Stimulated activated CD8-positive, alpha-beta memory T cell treated with anti-CD3 and anti-CD28 coated beads, Interleukin-2, amount 100 ng/mL, for 1 hour (primary cell): Measurements from ENCODE around the gene PRRX2.

Experiments
- DNase-seq, 2 donors: peaks; one replicate each; pipeline ENCODE4 v3.0.0-alpha.2; 2020; ENCODE audit warnings: low read depth in 2 of 2

The PRRX2 gene

DNA sequence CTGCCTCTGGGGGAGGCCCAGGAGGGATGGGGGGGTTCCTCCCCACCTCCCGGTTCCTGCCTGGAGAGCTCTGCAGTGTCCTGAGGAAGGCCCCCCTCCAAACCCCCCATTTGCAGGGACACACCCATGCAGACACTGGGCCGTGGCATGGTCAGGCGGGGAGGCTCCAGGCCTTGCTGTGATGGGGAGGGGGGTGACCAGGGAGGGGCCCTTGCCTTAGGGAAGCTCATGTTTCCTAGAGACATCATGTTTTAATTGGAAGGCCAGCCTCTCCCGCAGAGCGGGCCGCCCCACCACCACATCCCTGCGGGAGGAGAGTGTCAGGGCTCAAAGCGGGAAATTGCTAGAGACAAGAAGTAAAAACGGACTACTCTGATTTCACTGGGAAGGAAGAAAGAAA lies 12.0 kb downstream of the PRRX2 start:
- DNase-seq = no peak

DNA sequence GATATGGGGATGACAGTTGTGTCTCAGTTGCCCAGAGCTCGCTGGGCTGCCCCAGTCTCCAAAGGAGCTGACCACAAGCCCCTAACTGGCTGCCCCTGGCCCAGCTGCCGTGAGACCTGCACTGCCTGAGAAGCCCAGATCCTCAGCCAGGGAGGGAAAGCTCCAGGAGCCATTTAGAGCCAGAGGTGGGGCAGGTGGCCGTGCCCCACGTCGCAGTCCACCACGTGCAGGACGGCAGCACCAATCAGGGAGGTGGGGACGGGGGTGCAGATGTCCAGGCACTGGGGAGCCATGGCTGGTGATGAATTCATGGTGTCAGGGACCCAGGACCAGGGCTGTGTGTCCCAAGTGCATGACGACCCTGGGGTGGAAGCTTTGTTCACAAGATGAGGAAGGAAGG lies 13.4 kb downstream of the PRRX2 start:
- DNase-seq = no peak

DNA sequence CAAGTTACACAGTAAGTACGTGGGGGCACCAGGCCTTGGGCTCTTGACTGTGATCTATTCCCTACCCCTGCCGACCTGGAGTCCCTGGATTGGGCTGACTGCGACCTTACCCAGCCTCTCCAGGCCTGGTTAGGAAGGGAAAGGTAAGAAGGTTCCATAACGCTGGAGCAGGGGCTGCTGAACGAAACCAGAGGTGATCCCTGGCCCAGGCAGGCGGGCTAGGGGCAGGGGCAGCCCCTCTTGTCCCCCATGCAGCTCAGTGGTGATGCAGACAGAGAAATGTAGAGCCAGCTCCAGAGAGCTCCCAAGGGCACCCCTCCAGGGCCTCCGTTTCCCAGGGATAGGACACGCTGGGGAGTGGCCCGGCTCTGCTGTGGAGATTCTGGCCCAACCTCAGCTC lies 14.1 kb downstream of the PRRX2 start:
- DNase-seq = no peak

DNA sequence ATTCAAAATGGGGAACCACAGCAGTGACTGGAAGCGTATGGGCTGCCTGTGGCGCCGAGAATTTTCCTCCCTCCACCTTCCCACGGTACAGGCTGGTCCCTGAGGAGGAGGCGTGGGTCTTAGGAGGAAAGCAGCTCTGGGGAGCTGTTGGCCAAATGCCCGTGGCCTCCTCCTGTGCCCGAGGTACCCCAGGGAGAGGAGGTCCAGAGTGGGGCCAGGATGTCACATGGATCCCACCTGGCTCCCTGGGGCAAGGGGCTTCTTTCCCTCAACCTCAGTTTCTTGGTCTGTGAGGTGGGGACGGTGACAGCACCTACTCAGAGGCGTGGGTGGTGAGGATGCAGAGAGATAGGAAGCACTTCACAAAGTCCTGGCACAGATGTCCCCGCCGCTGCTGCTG lies 16.5 kb downstream of the PRRX2 start:
- DNase-seq = no peak

DNA sequence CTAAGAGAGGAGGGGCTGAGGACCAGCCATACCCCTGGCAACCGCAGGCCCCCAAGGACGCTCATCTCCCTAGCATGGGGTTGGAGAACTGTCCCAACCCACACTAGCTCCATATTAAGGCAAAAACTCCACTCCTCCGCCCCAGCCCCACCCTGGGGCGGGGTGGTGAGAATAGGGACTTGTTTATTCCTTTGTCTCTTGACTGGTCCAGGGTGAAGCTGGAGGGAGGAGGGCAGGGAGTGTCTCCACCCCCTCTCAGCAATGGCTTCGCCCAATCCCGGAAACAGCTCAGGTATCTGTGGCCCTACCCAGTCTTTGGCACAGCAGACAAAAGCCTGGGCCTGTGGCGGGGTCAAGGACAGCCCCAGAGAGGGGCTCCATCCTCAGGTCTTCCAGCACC lies 16.9 kb downstream of the PRRX2 start:
- no peak for DNase-seq

DNA sequence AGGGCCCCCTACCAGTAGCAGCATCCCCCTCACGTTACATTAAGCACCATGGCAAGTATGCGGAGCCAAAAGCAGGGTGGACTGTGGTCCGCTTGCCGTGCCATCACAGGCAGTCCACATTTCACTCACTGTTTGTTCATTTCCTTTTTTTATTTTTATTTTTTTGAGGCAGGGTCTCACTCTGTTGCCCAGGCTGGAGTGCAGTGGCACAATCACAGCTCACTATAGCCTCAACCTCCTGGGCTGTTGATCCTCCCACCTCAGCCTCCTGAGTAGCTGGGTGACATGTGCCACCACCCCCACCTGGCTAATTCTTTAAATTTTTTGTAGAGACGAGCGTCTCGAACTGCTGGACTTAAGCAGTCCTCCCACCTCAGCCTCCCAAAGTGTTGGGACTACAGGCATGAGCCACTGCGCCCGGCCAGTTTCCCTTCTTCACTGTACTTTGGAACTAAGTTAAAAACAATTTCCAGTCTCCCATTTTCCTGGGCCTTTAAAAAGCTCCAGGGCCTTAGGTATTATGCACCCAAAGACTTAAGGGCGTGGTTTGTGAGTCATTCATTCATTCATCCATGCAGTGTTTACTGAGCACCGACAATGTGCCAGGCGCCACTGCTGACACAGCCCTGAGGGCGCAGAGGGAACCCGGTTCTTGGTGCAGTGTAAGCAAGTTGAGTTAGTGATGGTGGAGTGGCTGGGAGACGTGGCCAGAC lies 19.9 kb downstream of the PRRX2 start:
- no peak for DNase-seq

DNA sequence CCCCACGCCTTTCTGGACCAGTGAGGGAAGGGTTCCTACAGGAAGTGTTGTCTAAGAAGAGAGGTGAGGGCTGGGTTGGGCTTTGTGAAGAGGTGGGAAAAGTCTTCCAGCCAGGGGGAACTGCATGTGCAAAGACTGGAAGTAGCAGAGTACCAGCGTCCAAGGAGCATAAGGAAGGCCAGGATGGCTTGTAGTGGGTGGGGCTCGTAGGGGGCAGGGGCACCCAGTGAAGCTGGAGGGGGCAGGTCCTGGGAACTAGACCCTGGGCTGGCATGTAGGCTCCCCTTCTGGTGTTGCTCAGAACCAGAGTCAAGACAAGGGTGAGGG lies 20.4 kb downstream of the PRRX2 start:
- no peak for DNase-seq

DNA sequence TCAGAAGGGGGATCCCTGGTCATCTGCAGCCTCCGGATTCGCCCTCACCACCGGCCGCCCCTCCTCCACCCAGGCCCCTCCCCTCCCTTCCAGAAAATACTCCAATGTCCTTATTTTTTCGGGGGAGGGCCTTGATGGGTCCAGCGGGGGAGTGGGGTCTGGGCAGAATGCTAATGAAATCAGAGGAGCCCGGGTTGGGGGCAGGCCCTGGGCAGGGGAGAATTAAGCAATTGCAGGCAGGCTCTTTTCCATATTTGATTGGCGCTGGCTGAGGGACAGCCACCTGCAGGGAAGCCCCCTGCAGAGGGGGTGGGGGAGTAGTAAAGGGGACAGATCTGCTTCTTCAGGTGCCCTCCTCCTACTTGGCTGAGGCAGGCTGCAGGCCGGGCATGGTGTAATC lies 21.3 kb downstream of the PRRX2 start:
- no peak for DNase-seq

DNA sequence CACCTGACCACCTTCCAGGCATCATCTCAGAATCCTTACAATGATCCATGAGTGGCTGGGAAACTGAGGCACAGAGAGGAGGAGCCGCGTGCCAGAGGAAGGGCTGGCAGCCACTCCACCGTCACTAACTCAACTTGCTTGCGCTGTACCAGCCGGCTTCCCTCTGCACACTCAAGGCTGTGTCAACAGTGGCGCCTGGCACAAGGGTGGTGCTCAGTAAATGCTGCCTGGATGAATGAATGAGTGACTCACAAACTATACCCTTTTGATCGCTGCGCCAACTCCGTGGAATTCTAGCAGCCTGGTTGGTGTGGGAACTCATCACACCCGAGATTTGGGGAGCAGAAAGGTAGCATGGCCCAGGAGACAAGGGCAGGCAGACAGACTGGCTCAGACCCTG lies 21.9 kb downstream of the PRRX2 start:
- no peak for DNase-seq

DNA sequence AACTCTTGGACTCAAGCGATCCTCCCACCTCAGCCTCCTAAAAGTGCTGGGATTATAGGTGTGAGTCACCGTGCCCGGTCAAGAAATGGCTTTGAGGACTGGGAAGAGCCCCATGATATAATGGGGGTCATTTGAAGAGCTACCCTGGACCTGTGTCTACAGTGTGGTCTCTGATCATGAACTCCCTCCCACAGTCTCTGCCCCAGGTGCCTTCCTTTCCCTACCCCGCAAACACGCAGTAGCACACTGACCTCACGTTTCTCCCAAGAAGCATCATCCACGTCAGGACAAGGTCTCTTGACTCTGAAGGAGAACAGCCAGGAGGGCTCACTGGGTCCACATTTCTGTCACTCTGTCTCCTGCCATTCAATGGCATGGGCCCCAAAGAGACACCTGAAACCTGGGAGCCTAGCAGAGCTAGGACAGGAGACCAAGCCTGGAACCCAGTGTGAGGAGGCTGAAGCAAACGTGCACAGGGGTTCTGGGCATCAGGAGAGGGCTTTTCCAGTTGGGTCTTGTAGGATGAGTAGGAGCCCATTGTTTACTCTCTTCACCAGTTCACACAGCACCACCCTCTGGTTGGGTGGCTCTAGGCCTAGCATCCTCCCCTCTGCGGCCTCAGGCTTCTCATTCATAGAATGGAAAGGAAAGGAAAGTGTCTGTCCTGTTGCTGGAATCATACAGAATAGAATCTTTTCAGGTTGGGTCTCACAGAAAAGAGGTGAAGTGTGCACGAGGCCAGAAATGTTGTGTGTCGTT lies 23.0 kb downstream of the PRRX2 start:
- no peak for DNase-seq

DNA sequence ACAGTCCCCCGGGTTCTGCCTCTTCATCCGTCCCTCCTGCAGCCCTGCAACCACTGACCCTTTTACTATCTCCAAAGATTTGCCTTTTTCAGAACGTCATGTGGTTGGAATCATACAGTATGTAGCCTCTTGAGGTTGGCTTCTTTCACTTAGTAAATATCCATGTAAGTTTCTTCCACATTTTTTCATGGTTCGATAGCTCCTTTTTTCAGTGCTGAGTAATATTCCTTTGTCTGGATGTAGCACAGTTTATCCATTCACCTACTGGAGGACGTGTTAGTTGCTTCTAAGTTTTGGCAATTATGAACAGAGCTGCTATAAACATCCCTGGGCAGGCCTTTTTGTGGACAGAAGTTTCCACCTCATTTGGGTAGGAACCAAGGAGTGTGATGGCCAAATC lies 27.1 kb downstream of the PRRX2 start:
- DNase-seq = no peak

DNA sequence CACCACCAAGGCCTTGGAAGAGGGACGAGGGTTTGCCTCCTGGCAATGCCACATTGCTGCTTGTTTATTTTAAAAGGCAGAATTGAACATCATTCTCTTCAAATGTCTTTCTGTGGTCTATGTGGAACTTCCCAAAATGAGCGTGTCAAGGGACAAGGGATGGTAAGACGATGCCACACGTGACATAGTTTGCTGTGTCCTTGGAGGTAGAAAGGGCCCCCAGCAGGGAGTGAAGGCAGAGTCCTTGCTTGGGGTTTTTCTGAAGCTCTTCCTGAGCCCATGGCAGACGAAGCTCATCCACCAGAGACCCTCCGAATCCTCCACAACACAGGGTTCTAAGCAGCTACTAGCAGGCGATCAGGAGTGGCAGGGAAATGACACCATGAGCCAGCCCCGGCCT lies 28.3 kb downstream of the PRRX2 start:
- DNase-seq = no peak

DNA sequence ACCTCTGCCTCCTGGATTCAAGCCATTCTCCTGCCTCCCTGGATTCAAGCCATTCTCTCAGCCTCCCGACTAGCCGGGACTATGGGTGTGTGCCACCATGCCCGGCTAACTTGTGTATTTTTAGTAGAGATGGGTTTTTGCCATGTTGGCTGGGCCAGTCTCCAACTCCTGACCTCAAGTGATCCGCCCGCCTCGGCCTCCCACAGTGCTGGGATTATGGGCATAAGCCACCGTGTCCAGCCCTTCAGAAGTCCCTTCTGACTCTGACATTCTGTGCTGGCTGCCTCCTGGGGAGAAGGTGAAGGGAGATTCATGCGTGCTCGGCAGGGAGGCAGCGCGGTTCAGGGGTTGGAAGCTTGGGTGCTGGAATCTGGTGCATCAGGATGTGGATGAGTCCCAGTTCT lies 28.8 kb downstream of the PRRX2 start:
- DNase-seq = no peak

DNA sequence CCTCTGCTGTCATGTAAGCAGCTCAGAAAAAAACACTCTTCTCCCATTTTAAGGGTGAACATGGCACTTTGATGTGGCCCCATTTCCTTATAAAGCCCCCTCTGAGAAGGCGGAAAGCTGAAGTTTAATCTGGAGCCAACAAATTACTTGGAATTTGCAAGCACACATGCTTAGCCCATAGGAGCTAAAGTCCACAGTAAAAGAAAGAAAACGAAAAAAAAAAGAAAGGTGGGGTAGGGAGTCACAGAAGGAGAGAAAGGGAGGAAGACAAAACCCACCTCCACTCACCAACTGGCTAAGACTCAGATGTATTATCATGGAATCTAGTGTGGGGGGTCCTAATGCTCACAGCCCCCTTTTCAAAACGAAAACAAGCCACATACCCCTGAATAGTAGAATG lies 30.4 kb downstream of the PRRX2 start:
- DNase-seq = no peak

DNA sequence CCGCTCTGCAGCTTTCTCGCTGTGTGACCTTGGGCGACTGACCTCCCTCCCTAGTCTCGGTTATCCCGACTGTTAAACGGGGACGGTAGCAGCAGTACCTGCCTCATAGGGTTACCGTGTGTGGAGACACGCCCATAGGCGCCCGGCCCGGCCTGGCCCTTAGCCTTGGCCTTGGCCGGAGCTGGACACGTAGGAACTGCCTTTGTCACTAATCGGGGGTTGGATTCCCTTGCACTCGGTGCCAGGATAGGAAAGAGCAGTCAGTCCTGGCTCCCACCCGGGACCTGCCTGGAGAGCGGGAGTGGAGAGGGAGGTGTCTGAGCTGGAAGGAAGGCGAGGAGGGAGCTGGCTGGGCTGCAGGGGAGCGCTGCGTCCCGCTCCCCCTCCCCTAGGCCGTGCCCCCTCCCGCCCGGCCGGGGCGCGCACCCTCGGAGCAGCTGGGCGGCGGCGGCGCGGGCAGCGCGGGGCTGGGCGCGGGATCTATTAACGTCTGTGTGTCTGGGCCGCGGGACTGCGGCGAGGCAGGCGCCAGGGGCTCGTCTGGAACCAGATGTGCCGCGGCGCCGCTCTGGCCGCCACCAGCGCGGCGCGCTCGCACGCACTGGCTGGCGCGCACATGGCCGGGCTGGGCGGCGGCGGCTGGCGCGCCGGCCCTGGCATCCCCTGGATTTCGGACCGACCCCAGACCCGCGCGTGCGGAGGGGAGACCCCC lies 31.7 kb downstream of the PRRX2 start:
- no peak for DNase-seq

DNA sequence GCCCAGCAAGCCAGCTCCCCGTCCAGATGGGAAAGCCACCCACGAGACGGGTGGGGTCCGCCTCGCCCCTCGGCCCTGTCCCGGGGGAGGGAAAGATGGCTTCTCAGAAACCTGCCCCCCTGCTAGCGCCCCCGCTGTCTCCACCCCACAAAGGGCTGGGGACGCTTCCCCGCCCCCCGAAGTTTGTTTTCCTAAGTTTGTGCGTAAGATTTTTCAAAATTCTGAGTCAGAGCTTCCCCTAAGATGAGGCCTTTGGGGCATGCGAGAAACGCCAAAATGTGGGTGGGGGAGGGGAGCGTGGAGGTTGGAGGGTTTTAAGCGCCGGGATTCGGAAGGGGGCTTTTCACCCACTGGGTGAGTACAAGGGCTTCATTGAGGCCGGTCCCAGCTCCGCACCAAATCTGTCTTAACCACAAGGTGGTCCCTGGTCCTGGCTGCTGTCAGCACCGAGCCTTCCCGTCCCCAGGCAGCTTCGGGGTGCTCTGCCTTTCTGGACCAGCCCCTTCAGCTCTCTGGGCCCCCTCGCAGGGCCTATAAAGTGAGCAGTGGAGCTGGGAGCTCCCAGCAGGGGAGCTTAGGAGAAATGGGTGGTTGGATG lies 32.3 kb downstream of the PRRX2 start:
- DNase-seq = no peak

DNA sequence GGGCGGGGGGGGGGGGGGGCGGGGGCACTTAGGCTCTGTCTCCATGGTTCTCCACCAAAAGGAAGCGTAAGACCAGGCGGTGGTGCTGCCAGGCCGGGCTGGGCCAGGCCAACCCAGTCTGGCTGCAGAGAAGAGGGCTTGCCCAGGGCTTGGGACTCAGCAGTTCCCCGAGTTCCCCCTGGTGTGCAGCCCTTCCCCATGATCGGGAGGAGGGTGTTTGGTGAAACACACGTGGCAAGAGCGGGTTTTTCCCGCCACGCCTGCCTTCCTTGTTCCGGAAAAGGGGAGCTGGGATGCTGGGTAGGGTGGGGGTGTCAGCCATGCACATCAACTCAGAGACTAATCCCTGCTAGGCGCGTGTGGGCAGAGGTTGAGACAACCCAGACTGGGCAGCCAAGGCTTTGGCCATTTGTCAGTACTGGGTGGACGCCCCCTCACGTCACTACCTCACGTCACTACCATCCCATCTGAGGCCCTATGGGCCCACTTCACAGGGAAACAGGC lies 32.9 kb downstream of the PRRX2 start:
- DNase-seq = no peak

DNA sequence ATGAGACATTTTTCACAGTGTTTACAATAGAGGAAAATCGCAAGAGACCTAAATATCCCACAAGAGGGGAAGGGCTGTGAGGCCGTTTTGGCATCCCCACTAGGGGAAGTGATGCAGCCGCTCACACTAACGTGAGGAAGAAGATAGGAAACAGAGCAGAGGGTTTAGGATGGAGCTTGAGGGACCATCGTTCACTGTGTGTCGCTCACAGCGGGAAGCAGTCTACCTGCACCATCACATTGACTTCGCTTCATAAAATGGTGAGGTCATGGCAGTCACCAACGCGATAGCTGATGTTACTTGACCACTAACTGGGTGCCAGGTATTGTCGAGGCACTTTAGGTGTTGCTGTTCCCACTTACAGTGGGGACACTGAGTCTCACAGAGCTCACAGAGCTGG lies 35.6 kb downstream of the PRRX2 start:
- DNase-seq = no peak

DNA sequence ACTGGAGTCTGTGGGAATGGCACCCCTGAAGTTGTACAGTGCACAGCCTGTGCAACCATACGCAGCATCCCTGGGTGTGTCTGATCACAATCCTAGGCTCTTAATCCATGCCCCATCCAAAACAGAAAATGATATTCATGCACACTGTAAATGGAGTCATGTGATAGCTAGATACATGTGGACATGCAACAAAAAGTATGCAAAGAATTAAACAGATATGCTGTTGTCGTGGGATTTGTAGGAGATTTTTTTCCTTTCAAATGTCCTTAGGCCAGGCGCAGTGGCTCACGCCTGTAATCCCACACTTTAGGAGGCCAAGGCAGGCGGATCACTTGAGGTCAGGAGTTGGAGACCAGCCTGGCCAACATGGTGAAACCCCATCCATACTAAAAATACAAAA lies 36.1 kb downstream of the PRRX2 start:
- DNase-seq = no peak

DNA sequence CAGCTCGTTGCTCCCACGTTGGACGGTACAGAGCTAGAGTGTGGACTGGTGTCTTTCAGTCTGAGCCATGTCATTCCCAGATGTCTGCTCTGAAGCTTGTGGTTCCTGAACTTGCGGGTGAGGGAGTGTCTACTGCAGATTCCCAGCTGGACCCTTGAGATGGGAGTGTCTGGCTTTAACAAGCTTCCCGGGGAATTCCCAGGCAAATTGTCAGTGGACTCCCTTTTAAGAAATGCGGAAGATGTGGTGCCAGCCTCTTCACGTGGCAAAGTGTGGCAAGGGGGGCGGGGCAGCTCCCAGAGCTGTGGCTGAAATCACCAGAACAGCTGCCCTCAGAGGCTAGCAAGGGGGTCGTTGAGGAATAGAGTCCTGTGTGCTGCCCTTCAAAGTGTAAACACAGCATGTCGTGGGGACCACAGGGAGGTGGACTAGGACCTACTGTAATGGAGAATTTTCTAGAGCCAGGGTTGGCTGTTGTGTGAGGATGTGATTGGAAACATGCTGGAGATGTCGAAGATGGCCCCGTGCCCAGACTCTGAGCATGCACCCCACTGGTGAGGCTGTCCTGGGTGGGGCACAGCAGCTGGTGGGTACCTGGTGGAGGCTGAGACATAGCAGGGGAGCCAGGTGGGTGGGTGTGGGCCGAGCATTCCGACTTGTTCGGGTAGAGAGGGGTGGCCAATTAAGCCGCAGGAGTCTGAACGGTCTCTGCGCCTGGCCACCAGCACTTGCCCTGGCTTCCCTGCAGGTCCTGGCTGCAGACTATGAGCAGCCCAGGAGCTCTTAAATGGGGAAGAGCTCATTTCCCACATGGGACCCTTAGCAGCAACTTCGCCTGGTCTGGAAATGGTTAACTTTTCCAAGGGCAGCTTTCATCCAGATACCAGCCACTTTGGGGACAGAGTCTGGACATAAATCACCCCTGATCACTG lies 37.4 kb downstream of the PRRX2 start:
- no peak for DNase-seq

DNA sequence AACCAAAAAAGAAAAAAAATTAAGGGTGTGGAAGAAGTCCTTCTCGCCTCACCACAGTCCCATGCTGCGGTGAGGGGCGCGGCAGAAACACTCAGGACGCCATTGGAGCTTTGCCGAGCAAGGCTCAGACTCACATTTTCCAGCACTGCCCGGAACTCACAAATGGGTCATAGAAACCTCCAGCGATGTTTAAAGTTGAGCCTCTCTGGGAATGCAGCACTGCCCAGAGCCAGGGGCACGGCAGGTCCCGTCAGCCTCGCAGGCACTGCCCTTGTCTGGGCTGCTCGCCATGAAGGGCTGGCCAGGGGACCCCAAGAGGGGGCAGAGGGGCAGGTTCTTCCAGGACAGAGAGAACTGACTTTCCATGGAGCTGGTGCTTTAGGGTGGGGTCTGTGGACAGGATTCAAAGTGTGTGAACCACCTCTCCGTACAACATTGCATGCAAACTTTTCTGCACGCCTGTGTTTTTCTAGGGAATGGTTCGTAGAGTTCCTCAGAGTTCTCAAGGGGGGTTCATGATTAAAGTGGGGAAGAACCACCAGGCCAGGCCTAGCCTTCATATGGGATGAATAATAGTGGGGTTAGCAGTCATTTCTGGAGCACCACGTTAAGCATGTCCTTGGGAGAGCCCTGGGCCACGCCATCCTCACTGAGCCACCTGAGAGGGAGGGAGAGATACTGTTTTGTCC lies 38.4 kb downstream of the PRRX2 start:
- no peak for DNase-seq
